GM12874 (cell line): ENCODE results near the gene TTYH1.

Experiments
- TF ChIP-seq, protein P1 (sequence below): IDR thresholded peaks from 2 replicates; pipeline ENCODE4 v1.5.1; 2011; ENCODE audit warnings: low read depth, mild to moderate bottlenecking, control low read depth, low read length, moderate library complexity; ENCODE audit not compliant: insufficient read depth

The TTYH1 gene

DNA sequence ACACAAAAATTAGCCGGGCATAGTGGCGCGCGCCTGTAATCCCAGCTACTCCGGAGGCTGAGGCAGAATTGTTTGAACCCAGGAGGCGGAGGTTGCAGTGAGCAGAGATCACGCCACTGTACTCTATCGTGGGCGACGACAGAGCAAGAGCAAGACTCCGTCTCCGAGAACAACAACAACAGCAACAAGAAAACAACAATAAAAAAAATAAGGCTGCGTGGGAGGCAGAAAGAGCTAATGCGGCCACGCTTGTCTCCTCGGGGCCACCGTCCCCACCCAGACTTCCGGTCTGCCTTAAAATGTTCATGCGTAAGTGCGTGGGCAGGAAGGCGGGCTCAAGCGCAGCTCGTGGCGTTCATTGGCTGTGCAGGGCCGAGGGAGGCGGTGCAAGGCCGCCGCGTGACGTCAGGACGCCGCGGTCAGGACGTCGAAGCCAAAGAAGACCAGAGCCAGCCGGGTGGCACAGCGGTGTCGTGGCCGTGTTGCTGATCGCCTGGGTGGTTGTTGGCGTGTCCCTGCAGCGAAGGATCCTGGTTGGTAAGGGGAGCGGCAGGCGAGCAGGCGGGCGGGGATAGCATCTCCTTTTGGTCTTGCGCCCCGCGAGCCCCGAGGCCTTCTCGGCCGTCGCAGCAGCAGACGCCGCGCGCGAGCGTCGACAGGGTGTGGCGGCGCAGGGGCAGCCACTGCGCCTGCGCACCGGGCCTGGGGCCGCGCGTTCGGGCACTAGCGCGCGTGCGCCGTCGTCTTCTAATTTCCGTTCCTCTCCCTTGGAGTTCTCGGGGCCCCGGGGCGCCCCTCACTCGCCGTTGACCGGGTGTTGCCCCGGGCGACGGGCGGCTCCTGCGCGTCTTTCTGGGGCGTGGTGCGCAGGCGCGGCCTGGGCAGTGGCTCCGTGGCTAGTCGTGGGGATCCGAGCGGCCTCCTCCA lies 33.8 kb downstream of the TTYH1 start, which contains the start of gene LENG8:
LENG8 (plus strand) TSS at position 426 of the 927 bp plus-strand sequence. CDS start 2,146 bp downstream, outside the sequence.
- TF ChIP-seq, protein P1, sequence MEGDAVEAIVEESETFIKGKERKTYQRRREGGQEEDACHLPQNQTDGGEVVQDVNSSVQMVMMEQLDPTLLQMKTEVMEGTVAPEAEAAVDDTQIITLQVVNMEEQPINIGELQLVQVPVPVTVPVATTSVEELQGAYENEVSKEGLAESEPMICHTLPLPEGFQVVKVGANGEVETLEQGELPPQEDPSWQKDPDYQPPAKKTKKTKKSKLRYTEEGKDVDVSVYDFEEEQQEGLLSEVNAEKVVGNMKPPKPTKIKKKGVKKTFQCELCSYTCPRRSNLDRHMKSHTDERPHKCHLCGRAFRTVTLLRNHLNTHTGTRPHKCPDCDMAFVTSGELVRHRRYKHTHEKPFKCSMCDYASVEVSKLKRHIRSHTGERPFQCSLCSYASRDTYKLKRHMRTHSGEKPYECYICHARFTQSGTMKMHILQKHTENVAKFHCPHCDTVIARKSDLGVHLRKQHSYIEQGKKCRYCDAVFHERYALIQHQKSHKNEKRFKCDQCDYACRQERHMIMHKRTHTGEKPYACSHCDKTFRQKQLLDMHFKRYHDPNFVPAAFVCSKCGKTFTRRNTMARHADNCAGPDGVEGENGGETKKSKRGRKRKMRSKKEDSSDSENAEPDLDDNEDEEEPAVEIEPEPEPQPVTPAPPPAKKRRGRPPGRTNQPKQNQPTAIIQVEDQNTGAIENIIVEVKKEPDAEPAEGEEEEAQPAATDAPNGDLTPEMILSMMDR, result no peak

DNA sequence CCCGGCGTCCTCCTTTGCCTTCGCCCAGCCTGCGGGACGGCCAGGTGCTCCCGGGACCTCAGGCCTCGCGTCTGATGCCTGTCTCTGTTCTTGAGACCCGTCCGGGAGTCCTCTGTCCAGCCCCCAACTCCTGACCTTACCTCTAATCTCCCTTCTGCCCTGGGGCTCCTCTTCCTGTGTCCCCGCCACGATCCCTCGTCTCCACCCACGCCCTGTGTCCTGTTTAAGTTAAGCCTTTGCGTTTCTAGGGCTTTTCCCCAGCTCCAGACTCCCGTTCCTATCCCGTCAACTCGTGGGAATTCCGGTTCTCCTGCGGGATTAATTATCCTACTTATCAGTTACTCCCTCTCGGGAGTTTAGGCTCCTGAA lies 34.4 kb downstream of the TTYH1 start:
- TF ChIP-seq, protein P1, result no peak

DNA sequence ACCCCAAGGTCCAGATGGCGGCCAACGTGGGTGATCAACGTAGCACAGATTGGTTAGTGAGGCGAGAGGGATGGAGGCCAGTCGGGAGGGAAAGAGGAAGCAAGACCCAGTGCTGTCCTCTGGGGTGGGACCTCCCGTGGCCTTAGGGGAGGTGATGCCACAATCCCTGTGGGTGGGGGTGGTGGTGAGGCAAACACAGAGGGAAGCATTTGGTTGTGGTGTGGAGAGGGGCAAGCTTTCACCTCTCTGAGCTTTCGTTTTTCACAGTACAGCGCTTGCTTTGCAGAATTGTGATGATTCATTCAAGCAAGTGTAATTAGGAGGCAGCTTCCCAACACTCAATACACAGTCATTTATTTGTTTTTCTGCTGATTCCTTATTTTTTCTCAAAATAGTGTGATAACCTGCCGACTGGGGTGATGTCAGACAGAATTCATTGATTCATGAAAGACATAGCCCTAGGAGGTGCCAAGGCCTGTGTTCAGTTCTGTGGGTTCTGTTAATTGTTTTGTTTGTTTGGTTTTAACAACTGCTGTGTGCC lies 36.1 kb downstream of the TTYH1 start:
- TF ChIP-seq, protein P1, result no peak

DNA sequence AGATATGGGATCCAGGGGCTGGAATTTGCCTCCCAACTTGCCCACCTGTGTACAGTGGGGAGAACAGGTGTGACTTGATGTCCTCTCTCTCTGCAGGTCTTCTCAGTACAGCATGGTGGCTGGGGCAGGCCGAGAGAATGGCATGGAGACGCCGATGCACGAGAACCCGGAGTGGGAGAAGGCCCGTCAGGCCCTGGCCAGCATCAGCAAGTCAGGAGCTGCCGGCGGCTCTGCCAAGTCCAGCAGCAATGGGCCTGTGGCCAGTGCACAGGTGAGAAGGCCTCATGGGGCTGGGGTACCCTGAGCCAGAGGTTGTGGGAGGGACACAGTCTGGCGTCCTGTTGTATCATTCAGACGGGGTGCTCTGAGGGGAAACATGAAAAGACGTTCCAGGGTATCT lies 36.7 kb downstream of the TTYH1 start:
- TF ChIP-seq, protein P1, result no peak

DNA sequence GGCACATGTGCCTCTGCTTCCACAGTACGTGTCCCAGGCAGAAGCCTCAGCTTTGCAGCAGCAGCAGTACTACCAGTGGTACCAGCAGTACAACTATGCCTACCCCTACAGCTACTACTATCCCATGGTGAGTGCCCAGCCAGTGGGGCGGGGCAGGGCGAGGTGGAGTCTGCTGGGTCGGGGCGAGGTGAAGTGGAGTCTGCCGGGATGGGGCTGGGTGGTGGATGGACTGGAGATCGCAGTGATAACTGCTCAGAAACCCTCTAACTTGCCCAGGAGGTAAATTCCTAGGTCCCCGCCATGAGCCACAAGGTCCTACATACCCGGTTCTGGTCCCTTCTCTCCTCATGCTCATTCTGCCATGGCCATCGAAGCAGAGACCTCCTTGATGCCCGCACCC lies 37.4 kb downstream of the TTYH1 start:
- TF ChIP-seq, protein P1, result no peak

DNA sequence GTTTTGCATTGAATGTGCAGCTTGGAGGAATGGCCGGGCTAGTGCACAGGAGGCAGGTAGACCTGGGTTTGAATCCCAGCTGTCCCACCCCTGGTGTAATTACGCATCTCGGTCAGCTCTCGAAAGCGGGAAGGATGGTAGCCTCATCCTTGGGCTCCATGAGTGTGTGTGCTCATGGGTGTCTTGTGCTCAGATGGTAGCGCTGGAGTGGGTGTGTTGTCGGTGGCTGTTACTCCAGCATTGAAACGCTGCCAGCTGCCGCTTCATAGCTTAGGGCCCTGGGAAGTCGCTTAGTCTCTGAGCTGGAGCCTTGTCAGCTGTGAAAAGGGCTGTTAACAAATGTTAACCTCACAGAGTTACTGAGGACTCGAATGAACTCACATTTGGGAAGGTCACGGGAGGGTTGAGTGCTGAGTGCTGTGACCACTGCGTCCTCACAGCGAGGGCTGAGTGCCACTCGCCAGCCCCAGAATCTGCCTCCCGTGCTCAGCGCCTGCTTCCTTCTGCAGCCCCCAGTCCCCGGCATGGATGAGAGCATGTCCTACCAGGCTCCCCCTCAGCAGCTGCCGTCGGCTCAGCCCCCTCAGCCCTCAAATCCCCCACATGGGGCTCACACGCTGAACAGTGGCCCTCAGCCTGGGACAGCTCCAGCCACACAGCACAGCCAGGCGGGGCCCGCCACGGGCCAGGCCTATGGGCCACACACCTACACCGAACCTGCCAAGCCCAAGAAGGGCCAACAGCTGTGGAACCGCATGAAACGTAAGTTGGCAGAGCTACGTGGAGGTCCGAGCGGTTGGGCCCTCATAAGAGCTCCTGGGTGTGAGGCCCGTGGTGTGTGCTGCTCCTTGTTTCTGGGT lies 38.9 kb downstream of the TTYH1 start:
- TF ChIP-seq, protein P1, result no peak
